KMS-11 (cell line): Measurements from ENCODE around the gene ARGLU1.

Experiments used
- H2AFZ ChIP-seq: fragments of 200-600 bp; sonication (generic); 2 replicates; pipeline ENCODE4 v1.6.1; 2016; ENCODE audit warnings: antibody characterized with exemption, mixed run types, low read depth
- H3K27ac ChIP-seq: fragments of 200-600 bp; sonication (generic); 2 replicates; pipeline ENCODE4 v1.6.1; 2016; ENCODE audit warnings: mild to moderate bottlenecking, mixed run types
- H3K27me3 ChIP-seq: fragments of 200-600 bp; sonication (generic); 2 replicates; pipeline ENCODE4 v1.6.1; 2017; ENCODE audit warnings: mild to moderate bottlenecking, low read depth, mixed run types, moderate library complexity; ENCODE audit not compliant: insufficient read depth
- H3K36me3 ChIP-seq: fragments of 200-600 bp; sonication (generic); 2 replicates; pipeline ENCODE4 v1.6.1; 2017; ENCODE audit warnings: mild to moderate bottlenecking, mixed run types; ENCODE audit not compliant: insufficient read depth
- H3K4me1 ChIP-seq: fragments of 200-600 bp; sonication (generic); 2 replicates; pipeline ENCODE4 v1.6.1; 2016; ENCODE audit warnings: mild to moderate bottlenecking, low read depth, mixed run types; ENCODE audit not compliant: poor library complexity, severe bottlenecking
- H3K4me2 ChIP-seq: fragments of 200-600 bp; sonication (generic); 2 replicates; pipeline ENCODE4 v1.7.0; 2016; ENCODE audit warnings: mild to moderate bottlenecking, mixed run types
- H3K4me3 ChIP-seq: fragments of 200-600 bp; sonication (generic); IDR thresholded peaks from 2 replicates; pipeline ENCODE4 v1.6.1; 2017; ENCODE audit warnings: low read depth, low read length, mixed read lengths; ENCODE audit not compliant: insufficient read depth
- H3K79me2 ChIP-seq: fragments of 200-600 bp; sonication (generic); 2 replicates; pipeline ENCODE4 v1.6.1; 2016; ENCODE audit warnings: low read depth, mixed run types; ENCODE audit not compliant: insufficient read depth
- H3K9ac ChIP-seq: fragments of 200-600 bp; sonication (generic); 2 replicates; pipeline ENCODE4 v1.6.1; 2016; ENCODE audit warnings: mild to moderate bottlenecking, mixed run types
- H4K20me1 ChIP-seq: fragments of 200-600 bp; sonication (generic); 2 replicates; pipeline ENCODE4 v1.6.1; 2016; ENCODE audit warnings: mild to moderate bottlenecking, mixed run types; ENCODE audit not compliant: insufficient read depth
- TF ChIP-seq, protein P1 (sequence below): fragments of 200-600 bp; sonication (generic); conservative IDR thresholded peaks from 2 replicates; pipeline ENCODE4 v1.6.1; 2017; ENCODE audit warnings: low read depth, mild to moderate bottlenecking, antibody characterized with exemption, low read length, moderate library complexity, mixed read lengths

ARGLU1 gene

GRCh38 chr13:106591299-106591698, 23.4 kb upstream of the ARGLU1 start:
- H3K4me3 ChIP-seq = no peak overlapping the region
- H3K27ac ChIP-seq = no peak overlapping the region
- no peaks in the 10 kb centered on the region for H3K4me1 ChIP-seq
- no peak overlapping the region for H3K9ac ChIP-seq
- no peak overlapping the region for H2AFZ ChIP-seq
- H3K27me3 ChIP-seq = no peaks in the 10 kb centered on the region
- H4K20me1 ChIP-seq = no peaks in the 10 kb centered on the region
- no peaks in the 10 kb centered on the region for H3K79me2 ChIP-seq
- no peaks in the 10 kb centered on the region for H3K36me3 ChIP-seq
- TF ChIP-seq, protein P1, sequence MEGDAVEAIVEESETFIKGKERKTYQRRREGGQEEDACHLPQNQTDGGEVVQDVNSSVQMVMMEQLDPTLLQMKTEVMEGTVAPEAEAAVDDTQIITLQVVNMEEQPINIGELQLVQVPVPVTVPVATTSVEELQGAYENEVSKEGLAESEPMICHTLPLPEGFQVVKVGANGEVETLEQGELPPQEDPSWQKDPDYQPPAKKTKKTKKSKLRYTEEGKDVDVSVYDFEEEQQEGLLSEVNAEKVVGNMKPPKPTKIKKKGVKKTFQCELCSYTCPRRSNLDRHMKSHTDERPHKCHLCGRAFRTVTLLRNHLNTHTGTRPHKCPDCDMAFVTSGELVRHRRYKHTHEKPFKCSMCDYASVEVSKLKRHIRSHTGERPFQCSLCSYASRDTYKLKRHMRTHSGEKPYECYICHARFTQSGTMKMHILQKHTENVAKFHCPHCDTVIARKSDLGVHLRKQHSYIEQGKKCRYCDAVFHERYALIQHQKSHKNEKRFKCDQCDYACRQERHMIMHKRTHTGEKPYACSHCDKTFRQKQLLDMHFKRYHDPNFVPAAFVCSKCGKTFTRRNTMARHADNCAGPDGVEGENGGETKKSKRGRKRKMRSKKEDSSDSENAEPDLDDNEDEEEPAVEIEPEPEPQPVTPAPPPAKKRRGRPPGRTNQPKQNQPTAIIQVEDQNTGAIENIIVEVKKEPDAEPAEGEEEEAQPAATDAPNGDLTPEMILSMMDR = no peak
- H3K4me2 ChIP-seq = no peak overlapping the region

DNA sequence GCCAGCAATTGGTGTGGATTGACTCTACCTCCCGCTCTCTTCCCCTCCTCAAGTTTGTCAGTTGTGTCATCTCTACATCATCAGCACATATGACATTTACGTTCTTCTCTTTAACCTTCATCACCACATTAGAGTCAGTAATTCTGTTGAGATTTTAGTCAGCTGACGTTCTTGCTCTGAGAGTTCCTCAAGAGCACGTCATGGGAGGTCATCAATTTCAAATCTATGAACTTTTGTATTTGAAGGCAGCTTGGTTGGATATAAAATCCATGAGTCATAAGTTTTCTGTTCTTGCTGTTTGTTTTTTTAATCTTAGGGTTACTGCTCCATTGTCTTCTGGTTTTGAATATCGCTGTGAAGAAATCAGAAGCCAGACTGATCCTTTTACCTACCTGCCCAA, 21.8 kb upstream of the ARGLU1 start:
- no peaks in the 10 kb centered on the region for H3K36me3 ChIP-seq
- no peak overlapping the region for H3K4me2 ChIP-seq
- no peaks in the 10 kb centered on the region for H4K20me1 ChIP-seq
- H3K27ac ChIP-seq = no peak overlapping the region
- no peak overlapping the region for H3K9ac ChIP-seq
- no peak overlapping the region for H3K4me3 ChIP-seq
- H3K27me3 ChIP-seq = no peaks in the 10 kb centered on the region
- no peaks in the 10 kb centered on the region for H3K4me1 ChIP-seq
- TF ChIP-seq, protein P1 = no peak
- no peaks in the 10 kb centered on the region for H3K79me2 ChIP-seq
- H2AFZ ChIP-seq = no peak overlapping the region

DNA sequence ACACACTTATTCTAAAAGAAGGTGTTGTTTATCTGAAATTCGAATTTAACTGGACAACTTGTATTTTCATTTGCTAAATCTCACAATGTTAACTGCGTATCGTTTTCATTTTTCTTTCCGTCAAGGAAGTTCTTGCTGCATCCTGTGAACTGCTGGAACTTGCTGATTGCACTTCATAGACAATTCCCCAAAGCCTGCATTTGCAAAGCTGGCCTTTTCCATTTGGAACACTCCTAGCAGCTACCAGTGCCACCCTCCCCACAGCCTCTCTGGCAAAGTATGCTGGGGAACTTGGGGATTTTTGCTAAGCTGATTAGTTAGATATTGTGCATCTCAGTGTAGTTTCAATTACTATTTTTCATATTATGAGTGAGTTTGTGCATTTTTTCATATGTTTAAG, 20.4 kb upstream of the ARGLU1 start:
- no peak overlapping the region for H3K27ac ChIP-seq
- no peak overlapping the region for H3K9ac ChIP-seq
- H3K4me1 ChIP-seq = no peaks in the 10 kb centered on the region
- H3K4me3 ChIP-seq = no peak overlapping the region
- H3K36me3 ChIP-seq = no peaks in the 10 kb centered on the region
- H2AFZ ChIP-seq = no peak overlapping the region
- TF ChIP-seq, protein P1 = no peak
- H3K79me2 ChIP-seq = no peaks in the 10 kb centered on the region
- H3K27me3 ChIP-seq = no peaks in the 10 kb centered on the region
- H4K20me1 ChIP-seq = no peaks in the 10 kb centered on the region
- H3K4me2 ChIP-seq = no peak overlapping the region

DNA sequence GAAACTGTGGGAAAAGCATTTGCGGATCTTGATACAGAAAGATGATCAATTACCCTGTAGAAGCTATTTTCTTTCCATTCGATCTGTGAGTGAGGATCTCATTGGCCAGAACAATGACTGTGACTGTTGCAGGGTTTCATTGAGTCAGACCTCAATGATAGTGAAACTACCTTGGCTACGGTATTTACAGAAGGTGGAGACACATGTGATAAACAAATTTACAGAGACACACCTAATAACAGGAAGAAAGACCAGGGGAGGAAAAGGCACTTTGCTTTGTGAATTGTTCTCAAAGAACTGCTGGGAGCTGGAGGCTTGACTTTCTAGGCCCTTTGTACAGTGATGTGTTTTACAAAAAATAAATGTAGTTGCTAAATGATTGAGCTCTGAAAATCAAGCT, 19.9 kb upstream of the ARGLU1 start:
- no peak overlapping the region for H3K4me3 ChIP-seq
- H3K36me3 ChIP-seq = no peaks in the 10 kb centered on the region
- H3K9ac ChIP-seq = no peak overlapping the region
- H4K20me1 ChIP-seq = no peaks in the 10 kb centered on the region
- H3K4me2 ChIP-seq = no peak overlapping the region
- H3K79me2 ChIP-seq = no peaks in the 10 kb centered on the region
- TF ChIP-seq, protein P1 = no peak
- no peak overlapping the region for H3K27ac ChIP-seq
- H3K27me3 ChIP-seq = no peaks in the 10 kb centered on the region
- H3K4me1 ChIP-seq = no peaks in the 10 kb centered on the region
- H2AFZ ChIP-seq = no peak overlapping the region

DNA sequence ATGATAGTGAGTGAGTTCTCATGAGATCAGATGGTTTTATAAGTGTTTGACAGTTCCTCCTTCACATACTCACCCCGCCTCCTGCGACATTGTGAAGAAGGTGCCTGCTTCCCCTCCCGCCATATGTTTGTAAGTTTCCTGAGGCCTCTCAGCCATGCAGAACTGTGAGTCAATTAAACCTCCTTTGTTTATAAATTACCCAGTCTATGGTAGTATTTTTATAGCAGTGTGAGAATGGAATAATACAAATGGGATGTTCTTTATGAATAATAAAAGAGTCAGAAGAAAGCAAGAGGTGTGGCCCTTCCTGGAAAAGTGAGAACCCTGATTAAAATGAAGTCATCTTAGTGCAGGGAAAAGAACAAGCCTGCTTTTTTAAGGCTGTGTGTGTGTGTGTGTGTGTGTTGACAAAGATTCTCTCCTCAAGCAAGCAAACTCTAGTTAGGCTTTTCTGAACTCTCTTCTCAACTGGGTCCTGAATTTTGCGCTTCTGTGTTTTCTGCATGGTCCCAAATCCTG, 18.8 kb upstream of the ARGLU1 start:
- Histone ChIP-seq H3K27ac (no peak overlapping the region), H3K4me2 (no peak overlapping the region), H2AFZ (no peak overlapping the region), H4K20me1 (no peaks in the 10 kb centered on the region), H3K9ac (no peak overlapping the region), H3K4me3 (no peak overlapping the region), H3K4me1 (no peaks in the 10 kb centered on the region), H3K79me2 (no peaks in the 10 kb centered on the region), H3K36me3 (no peaks in the 10 kb centered on the region), H3K27me3 (no peaks in the 10 kb centered on the region)
- TF ChIP-seq, protein P1 = no peak
